ENCODE measurements around the gene HSPB9. TPM values are rescaled to one million over a fixed set of nuclear protein-coding genes. Genes with fewer than 3 reads are reported as not detected.

HSPB9 gene
- total RNA-seq, 1 donor from 2014 or later = 0.65 TPM

DNA sequence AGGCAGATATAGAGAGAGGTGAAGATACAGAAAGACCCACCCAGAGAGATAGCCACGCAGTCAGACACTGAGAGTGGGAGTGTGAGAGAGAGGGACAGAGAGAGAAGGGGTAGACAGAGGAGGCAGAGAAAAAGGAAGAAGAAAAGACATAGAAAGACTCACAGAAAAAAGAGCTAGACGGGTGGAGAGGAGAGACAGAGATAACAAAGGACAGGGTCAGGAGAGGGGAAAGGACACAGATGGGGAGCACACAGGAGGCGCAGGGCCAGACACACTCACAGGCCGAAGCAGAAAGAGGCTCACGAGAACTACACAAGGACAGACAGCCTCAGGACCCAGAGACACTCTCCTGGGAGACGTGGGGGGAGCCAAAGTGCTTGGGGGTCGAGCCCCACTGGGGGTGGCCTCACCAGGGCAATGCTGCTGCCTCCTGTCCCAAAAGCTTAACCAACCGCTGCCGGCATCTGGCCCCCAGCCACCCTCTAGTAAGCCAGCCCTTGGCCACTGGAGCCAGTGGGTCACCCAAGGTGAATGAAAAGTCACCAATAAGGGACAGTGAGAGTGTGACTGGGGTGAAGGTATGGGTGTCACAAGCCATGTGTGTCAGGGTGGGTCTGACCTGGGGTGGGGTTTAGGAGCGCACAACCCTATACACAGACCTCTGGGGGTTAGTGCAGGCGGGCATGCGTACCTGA is 28.1 kb upstream of the HSPB9 start:
- peaks cover 35% of the 10 kb centered on the region for H3K27me3 ChIP-seq
- TF ChIP-seq, protein P1, sequence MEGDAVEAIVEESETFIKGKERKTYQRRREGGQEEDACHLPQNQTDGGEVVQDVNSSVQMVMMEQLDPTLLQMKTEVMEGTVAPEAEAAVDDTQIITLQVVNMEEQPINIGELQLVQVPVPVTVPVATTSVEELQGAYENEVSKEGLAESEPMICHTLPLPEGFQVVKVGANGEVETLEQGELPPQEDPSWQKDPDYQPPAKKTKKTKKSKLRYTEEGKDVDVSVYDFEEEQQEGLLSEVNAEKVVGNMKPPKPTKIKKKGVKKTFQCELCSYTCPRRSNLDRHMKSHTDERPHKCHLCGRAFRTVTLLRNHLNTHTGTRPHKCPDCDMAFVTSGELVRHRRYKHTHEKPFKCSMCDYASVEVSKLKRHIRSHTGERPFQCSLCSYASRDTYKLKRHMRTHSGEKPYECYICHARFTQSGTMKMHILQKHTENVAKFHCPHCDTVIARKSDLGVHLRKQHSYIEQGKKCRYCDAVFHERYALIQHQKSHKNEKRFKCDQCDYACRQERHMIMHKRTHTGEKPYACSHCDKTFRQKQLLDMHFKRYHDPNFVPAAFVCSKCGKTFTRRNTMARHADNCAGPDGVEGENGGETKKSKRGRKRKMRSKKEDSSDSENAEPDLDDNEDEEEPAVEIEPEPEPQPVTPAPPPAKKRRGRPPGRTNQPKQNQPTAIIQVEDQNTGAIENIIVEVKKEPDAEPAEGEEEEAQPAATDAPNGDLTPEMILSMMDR (IDR thresholded peaks at IDR 0.05) = no peak
- TF ChIP-seq EZH2 (IDR thresholded peaks at IDR 0.05) (no peak), EZH2phosphoT487 (IDR thresholded peaks at IDR 0.05) (no peak)
- H3K4me2 ChIP-seq = no peak overlapping the region
- H3K9me3 ChIP-seq (ENCODE audit: low read depth) = no peaks in the 10 kb centered on the region
- Mint-ChIP-seq H3K36me3 (no peaks in the 10 kb centered on the region), H3K9me3 (no peaks in the 10 kb centered on the region), H3K4me1 (peaks cover 22% of the 10 kb centered on the region), H3K27ac (no peak overlapping the region), H3K27me3 (ENCODE audit: insufficient read depth, low read depth) (peaks cover 22% of the 10 kb centered on the region), H3K4me3 (no peak overlapping the region)
- H4K20me1 ChIP-seq (ENCODE audit: low read depth) = no peaks in the 10 kb centered on the region
- no peaks in the 10 kb centered on the region for H3K79me2 ChIP-seq (ENCODE audit: low read depth)
- no peak overlapping the region for H2AFZ ChIP-seq (replicated peaks)
- H3K4me3 ChIP-seq = no peak overlapping the region
- H3F3A ChIP-seq (ENCODE audit: low read depth) = peaks cover 12% of the 10 kb centered on the region
- no peak overlapping the region for H3K9ac ChIP-seq
- DNase-seq (ENCODE audit: low spot score) = no peak
- no peaks in the 10 kb centered on the region for H3K36me3 ChIP-seq
- peaks cover 7% of the 10 kb centered on the region for H3K4me1 ChIP-seq
- H3K27ac ChIP-seq = no peak overlapping the region

- Histone ChIP-seq H3K36me3 (no peaks in the 10 kb centered on the region), H3K27ac (no peak overlapping the region), H3K27me3 (peaks cover 36% of the 10 kb centered on the region), H2AFZ (replicated peaks) (no peak overlapping the region), H3K4me3 (no peak overlapping the region), H3K4me2 (no peak overlapping the region), H3K9me3 (ENCODE audit: low read depth) (no peaks in the 10 kb centered on the region), H3K79me2 (ENCODE audit: low read depth) (no peaks in the 10 kb centered on the region), H4K20me1 (ENCODE audit: low read depth) (no peaks in the 10 kb centered on the region), H3F3A (ENCODE audit: low read depth) (peaks cover 12% of the 10 kb centered on the region), H3K9ac (no peak overlapping the region), H3K4me1 (peaks cover 7% of the 10 kb centered on the region)
- H3K36me3 Mint-ChIP-seq = no peaks in the 10 kb centered on the region
- TF ChIP-seq EZH2phosphoT487 (IDR thresholded peaks at IDR 0.05) (no peak), EZH2 (IDR thresholded peaks at IDR 0.05) (no peak)
- TF ChIP-seq, protein P1 (IDR thresholded peaks at IDR 0.05) = no peak
- H3K27me3 Mint-ChIP-seq (ENCODE audit: insufficient read depth, low read depth) = peaks cover 27% of the 10 kb centered on the region
- peaks cover 24% of the 10 kb centered on the region for H3K4me1 Mint-ChIP-seq
- H3K9me3 Mint-ChIP-seq = no peaks in the 10 kb centered on the region
- DNase-seq (ENCODE audit: low spot score) = no peak
- H3K27ac Mint-ChIP-seq = no peak overlapping the region
- peak overlapping the region; percentile 36 for H3K4me3 Mint-ChIP-seq
Observed at GRCh38 chr17:42096360-42097111, 26.1 kb upstream of the HSPB9 start.

DNA sequence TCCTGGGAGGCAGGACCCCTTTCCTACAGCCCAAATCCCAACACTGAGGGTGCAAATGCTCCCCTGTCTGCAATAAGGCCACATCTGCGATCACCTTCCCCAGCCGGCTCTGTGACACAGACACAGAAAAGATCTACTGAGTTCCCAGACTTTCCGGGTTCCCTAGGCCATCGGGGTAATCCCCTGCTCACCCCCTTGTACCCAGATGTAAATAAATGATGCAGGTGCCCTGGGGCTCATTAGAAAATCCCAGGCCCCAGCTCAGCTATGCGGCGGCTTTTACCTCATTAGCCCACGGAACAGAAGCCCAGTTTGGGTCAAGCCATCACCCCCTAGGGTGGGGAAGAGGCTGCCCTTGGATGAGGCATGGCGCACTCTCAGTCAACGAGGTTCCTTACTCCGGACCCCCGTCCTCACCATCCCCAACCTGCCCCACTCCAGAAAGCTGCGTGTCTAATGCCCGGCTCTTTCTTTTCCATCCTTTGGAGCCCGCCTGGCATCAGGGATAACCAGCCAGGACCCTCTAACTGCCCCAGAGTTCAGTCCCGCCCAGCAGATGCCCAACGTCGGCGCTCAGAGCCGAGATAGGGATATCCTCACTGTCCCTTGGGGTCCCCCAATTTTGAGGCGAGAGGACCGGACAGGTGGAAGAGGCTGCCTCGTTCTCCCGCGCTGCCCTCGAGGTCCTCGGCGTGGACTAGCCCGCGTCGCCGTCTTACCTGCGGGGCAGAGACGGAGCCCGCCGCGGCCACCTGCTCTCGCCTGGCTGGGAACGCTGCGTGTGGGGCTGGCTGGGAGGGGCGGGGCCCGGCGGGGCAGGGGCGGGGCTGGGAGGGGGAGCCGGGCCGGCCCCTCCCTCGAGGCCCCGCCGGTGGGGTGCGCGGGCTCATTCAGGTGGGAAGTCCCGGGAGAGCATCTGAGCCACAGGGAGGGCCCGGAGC is 24.6 kb upstream of the HSPB9 start, which contains the start of gene ZNF385C:
Gene ZNF385C (minus strand): TSS at position 783 of the 941 bp plus-strand sequence. CDS start 35,417 bp downstream, outside the sequence.
- TF ChIP-seq EZH2 (IDR thresholded peaks at IDR 0.05) (peak; percentile 56), EZH2phosphoT487 (IDR thresholded peaks at IDR 0.05) (no peak)
- TF ChIP-seq, protein P1 (IDR thresholded peaks at IDR 0.05) = no peak
- H4K20me1 ChIP-seq (ENCODE audit: low read depth) = no peaks in the 10 kb centered on the region
- no peaks in the 10 kb centered on the region for H3K9me3 Mint-ChIP-seq
- H3K36me3 ChIP-seq = no peaks in the 10 kb centered on the region
- peaks cover 36% of the 10 kb centered on the region for H3K27me3 ChIP-seq
- H3F3A ChIP-seq (ENCODE audit: low read depth) = peaks cover 12% of the 10 kb centered on the region
- H3K4me3 ChIP-seq = peak within 1 kb of the TSS; percentile 43
- H3K4me1 Mint-ChIP-seq = peaks cover 26% of the 10 kb centered on the region
- H2AFZ ChIP-seq (replicated peaks) = peak within 1 kb of the TSS; percentile 87
- no peaks in the 10 kb centered on the region for H3K79me2 ChIP-seq (ENCODE audit: low read depth)
- peak; percentile 69 for DNase-seq (ENCODE audit: low spot score)
- H3K36me3 Mint-ChIP-seq = no peaks in the 10 kb centered on the region
- H3K4me1 ChIP-seq = peaks cover 7% of the 10 kb centered on the region
- H3K27me3 Mint-ChIP-seq (ENCODE audit: insufficient read depth, low read depth) = peaks cover 25% of the 10 kb centered on the region
- H3K4me3 Mint-ChIP-seq = peak within 1 kb of the TSS; percentile 38
- no peak within 1 kb of the TSS for H3K9ac ChIP-seq
- no peaks in the 10 kb centered on the region for H3K9me3 ChIP-seq (ENCODE audit: low read depth)
- peak within 1 kb of the TSS; percentile 81 for H3K4me2 ChIP-seq
- peak within 1 kb of the TSS; percentile 13 for H3K27ac Mint-ChIP-seq
- H3K27ac ChIP-seq = no peak within 1 kb of the TSS
